SIG-M5 treated with dmso at 0.1 percent for 504 hours (cell line): ENCODE measurements around the gene RFPL1.
"Not testable (repeated sequence)": the region's sequence is repeated elsewhere in the genome, so short reads cannot be mapped to it uniquely, and the experiment has no call there.

Experiments
- DNase-seq: peaks from one replicate; lab custom pipeline; 2025; ENCODE audit not compliant: unreplicated experiment; lab: John Stamatoyannopoulos, UW

RFPL1 gene

GRCh38 chr22:29438283-29438682 lies at the start of gene RFPL1:
Gene RFPL1, plus strand, starts transcription at chr22:29438583.
- not testable (repeated sequence) for DNase-seq

DNA sequence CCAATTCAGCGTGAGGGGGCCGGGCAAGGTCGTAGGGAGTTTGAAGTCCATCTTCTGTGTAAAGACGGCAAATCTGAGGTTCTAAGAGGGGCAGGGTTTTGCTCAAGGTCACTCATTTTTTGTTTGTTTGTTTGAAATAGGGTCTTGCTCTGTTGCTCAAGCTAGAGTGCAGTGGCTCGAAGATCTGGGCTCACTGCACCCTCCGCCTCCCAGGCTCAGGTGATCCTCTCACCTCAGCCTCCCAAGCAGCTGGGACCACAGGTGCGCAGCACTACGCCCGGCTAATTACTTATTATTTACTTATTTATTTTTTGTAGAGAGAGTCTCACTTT lies 49.7 kb upstream of the RFPL1 start:
- DNase-seq, result no peak

DNA sequence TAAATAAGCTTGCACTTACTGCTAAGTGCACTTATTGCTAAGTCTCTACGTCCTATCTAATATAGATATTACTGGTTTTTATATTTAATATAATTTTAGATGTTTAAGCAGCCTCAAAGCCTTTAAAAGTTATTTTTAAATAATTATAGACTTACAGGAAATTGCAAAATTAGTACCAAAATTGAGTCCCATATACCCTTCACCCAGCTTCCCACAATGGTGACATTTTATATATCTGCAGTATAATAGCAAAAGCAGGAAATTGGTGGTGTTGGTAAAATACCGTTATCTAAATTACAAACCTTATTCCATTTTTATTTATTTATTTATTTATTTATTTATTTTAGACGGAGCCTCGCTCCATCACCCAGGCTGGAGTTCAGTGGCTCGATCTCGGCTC lies 48.1 kb upstream of the RFPL1 start:
- DNase-seq, result no peak

- no peak for DNase-seq
Measured at GRCh38 chr22:29391546-29391945, 46.8 kb upstream of the RFPL1 start.

DNA sequence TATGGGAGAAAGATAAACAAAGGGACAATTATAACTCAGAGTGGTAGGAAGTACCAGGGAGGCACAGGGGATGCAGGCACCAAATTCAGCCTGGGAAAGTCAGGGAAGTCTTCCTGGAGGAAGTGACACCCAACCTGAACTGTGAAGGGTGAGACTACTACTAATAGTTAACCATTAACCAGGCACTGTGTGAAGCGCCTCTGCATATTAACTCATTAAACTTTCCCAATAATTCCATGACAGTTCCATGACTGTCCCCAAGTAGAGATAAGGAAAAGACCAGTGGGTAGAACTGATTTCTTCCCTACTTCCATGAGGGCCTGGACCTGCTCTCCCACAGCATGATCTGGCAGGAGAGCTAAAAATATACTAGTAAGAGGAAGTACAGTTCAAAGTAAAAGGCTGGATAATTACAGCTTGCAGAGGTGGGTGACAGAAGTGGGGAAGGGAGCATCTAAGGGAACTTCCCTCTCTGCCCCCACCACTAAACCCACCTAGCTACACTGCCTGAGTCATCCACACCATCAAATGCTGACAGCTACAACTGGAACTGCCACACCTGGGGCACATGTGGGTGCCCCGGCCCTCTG lies 45.3 kb upstream of the RFPL1 start:
- peak; percentile 21 for DNase-seq

DNA sequence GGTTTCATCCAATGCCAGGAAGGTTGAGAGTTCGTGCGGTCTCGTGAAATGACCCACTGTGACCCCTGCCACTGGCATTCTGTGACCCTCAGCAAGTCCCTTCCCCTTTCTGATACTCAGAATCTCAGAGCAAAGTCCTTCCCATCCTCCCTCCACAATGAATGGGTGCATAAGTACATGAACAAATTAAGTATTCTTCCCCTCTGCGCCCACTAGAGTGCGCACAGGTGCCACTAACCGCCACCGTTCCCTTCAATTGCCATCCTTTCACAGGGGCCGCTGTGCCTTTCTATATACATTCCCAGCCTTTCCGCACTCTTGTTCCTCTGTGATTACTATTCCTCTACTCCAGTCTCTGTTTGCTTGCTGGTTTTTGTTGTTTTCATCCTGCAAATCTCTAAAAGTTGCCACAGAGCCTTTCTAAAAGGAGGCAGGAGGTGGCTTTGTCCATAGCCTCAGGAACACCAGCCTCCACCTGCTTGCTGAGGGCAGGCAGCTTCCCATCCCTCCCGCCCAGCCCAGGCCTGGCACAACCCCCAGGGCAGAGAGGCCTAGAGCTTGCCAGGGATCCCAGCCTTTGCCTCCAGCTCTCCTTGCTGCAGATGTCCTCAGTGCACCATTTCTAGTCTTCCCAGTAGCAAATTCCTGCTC lies 43.3 kb upstream of the RFPL1 start:
- DNase-seq, result peak; percentile 80

- DNase-seq, result no peak
Measured at GRCh38 chr22:29396126-29396525, 42.3 kb upstream of the RFPL1 start.

- no peak for DNase-seq
Measured at GRCh38 chr22:29397791-29398190, 40.6 kb upstream of the RFPL1 start.

- DNase-seq, result no peak
Measured at GRCh38 chr22:29400576-29400975, 37.8 kb upstream of the RFPL1 start.

DNA sequence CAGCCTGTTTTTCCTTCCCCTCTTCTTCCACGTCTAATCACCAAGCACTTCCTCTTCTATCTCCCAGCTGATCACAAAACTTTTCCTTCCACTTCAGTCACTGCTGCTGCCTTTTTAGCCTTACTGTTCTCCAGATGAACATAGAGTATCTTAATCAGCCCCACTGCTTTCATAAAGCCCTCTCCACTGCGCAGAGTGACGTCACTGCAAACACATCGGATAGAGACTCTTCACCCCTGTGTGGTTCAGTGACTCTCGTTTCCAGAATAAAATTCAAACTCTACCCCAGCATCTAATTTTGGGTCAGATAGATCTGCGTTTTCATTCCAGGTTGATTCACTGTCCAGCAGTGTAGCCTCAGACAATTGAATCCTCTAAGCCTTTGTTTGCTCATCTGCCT lies 36.8 kb upstream of the RFPL1 start:
- DNase-seq, result not testable (repeated sequence)

GRCh38 chr22:29408940-29409339 lies 29.4 kb upstream of the RFPL1 start:
- DNase-seq, result peak; percentile 48

GRCh38 chr22:29411569-29412211 lies 26.7 kb upstream of the RFPL1 start:
- peak; percentile 9 for DNase-seq

GRCh38 chr22:29412772-29413171 lies 25.6 kb upstream of the RFPL1 start:
- DNase-seq, result not testable (repeated sequence)

DNA sequence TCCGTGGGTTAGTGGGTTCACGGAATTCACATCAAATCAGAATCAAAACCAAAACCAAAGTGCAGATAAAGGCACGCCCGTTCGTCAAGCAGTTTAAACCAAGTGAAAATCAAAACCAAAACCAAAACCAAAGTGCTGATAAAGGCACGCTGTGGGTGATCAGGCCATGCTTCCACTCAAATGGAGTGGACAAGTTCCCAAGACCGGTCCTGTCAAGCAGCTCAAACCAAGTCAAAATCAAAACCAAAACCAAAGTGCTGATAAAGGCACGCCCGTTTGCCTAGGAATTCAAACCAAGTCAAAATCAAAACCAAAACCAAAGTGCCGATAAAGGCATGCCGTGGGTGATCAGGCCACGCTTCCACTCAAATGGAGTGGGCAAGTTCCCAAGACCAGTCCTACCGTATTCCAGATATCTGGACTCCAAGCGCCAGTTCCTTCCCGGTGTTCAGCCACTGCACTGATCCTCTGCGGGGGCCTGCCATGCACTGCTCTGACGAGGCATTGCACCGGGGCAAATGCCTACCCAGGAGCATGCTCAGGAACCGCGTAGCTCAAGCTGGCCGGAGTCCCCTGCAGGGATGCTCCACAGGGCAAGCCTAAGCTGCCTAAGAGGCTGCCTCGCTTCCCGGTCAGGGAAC lies 23.3 kb upstream of the RFPL1 start:
- DNase-seq, result not testable (repeated sequence)

DNA sequence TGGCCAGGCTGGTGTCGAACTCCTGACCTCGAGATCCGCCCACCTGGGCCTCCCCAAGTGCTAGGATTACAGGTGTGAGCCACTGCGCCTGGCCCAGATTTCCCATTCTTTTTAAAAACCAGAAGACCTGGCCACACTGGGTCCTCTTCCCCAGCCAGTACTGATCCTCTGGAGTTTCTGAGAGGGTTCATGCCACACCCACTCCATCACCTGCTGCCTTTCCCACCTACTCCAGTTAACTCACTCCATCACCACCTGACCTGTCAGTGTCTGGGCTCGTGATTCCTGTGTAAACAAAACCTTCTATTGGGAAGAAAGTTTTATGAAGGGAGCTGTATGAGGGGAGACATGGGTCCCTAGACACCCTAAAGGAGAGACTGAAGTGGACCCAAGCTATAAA lies 19.7 kb upstream of the RFPL1 start:
- not testable (repeated sequence) for DNase-seq

- no peak for DNase-seq
Measured at GRCh38 chr22:29426476-29426875, 11.9 kb upstream of the RFPL1 start.

DNA sequence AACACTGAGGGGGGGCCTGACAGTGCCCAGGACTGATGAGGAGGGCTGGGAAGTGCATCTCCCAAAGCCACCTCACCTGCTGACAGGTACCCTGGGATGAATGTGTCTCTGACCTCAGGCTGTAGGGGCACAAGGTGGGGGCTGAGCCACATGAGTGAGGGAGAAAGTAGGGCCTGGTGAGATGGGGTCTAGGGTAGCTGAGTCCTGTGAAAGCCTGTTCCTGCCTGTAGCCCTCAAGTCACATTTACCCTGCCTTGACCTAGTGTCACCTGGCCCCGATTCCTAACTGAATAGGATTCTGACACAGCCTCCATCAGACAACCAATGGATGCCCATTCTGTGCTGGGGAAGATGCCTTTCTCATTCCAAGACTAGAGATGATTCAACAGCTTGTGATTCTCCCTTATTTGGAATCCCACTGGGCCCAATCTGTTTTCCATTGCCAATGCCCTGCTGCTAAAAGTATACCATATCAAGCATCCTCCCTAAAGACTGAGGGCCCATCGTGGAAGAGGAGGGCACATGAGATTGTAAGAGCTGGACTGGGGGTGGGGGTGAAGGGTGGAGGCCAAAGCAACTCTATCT lies 11.1 kb upstream of the RFPL1 start:
- DNase-seq, result no peak

DNA sequence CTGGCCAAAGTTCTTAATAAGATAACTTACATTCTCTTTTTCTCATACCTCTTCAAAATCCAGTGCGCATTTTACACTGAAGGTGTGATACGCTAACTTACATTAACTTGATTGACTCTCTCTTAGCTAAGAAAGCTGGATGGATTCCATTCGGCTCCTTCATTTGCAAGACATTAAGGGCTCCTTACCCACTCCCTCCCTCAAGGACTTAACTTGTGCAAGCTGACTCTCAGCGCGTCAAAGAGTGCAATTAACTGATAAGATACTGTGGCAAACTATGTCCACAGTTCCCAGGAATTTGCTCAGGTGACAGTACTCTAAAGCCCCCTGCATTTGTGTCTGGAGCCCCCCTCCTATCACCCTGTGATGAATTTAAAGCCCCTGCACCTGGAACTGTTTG lies 6.4 kb upstream of the RFPL1 start:
- DNase-seq, result no peak

DNA sequence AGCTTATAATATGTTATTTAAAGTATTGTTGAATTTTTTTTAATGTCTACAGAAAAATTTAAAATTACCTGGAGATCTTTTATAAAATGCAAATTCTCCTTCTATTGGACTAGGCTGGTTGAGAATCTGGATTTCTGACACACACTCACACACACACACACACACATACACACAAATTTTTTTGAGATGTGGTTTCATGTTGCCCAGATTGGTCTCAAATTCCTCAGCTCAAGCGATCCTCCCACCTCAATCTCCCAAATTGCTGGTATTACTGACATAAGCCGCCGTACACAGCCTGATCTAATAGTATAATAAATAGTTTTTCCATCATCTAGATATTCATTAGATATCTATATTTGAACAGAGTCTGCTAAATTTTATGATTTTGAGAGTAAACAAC lies 4.5 kb upstream of the RFPL1 start:
- no peak for DNase-seq

- DNase-seq, result no peak
Measured at GRCh38 chr22:29434288-29434687, 4.1 kb upstream of the RFPL1 start.

GRCh38 chr22:29435236-29436136 lies 2.9 kb upstream of the RFPL1 start:
- no peak for DNase-seq
